Fibroblast of pulmonary artery (primary cell): ENCODE results near the gene TSG101.

Source experiments
- DNase-seq: peaks from one replicate; pipeline ENCODE4 v3.0.0-alpha.2; 2010; ENCODE audit warnings: low read depth
- H3K4me3 ChIP-seq: replicated peaks from 2 replicates; pipeline ENCODE4 v1.5.1; 2011; ENCODE audit warnings: low read depth, mild to moderate bottlenecking, control low read depth, low read length, moderate library complexity
- CTCF ChIP-seq: IDR thresholded peaks from 2 replicates; pipeline ENCODE4 v1.5.1; 2011; ENCODE audit warnings: mild to moderate bottlenecking, control low read depth, low read length, inconsistent platforms; ENCODE audit errors: missing control alignments

Gene TSG101

GRCh38 chr11:18463439-18463838 is 63.3 kb downstream of the TSG101 start:
- DNase-seq = no peak
- no peak overlapping the region for H3K4me3 ChIP-seq
- TF ChIP-seq CTCF = no peak

- H3K4me3 ChIP-seq = no peak overlapping the region
- no peak for DNase-seq
- TF ChIP-seq CTCF = no peak
Observed at GRCh38 chr11:18461909-18462308, 64.8 kb downstream of the TSG101 start.

- no peak overlapping the region for H3K4me3 ChIP-seq
- no peak for DNase-seq
- no peak for TF ChIP-seq CTCF
Observed at GRCh38 chr11:18459634-18460033, 67.1 kb downstream of the TSG101 start.

- DNase-seq = peak; percentile 24
- no peak for TF ChIP-seq CTCF
Observed at GRCh38 chr11:18457450-18457849, 69.3 kb downstream of the TSG101 start.

GRCh38 chr11:18455686-18456372 is 70.9 kb downstream of the TSG101 start, which contains the start of gene LDHAL6A:
LDHAL6A (plus strand) TSS chr11:18455856; CDS start chr11:18456681, 825 bp downstream.
- no peak for TF ChIP-seq CTCF
- DNase-seq = no peak
- H3K4me3 ChIP-seq = no peak within 1 kb of the TSS

More at GRCh38 chr11:18457450-18457849, 69.3 kb downstream of the TSG101 start:
- no peak overlapping the region for H3K4me3 ChIP-seq

GRCh38 chr11:18452927-18453326 is 73.8 kb downstream of the TSG101 start:
- no peak for TF ChIP-seq CTCF
- DNase-seq = no peak
- no peak overlapping the region for H3K4me3 ChIP-seq

GRCh38 chr11:18449251-18449650 is 77.5 kb downstream of the TSG101 start:
- no peak for TF ChIP-seq CTCF
- no peak for DNase-seq
- no peak overlapping the region for H3K4me3 ChIP-seq
